ENCODE measurements around the gene CCDC33.

CCDC33 gene

DNA sequence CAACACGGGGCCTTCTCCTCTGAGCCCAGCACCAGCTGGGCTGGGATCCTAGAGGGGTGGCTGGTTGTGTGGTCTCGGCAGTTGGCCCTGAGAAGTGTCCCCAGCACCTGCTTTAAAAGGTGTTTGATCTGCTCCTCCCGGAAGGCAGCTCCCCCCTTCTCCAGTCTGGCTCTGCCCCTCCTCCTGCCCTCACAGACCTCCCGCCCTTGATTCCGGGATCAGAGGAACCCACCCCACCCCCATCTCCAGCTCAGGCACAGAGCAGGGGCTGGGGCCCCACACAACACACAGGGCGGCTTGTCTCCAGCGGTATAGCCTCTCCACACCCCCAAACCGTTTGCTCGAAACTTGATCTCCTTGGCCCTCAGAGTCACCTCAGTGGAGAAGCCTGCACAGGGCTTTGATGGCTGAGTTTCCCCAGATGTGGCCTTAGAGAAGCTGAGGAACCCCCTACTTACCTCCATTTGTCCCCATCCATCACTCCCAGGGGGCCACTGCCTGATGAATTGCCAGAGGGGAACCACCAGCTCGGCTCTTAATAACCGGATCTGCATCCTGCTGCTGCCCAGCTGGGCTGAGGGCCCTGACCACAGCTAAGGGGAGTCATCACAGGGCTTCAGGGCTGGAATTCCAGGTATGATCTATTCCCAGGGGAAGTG lies 27.1 kb upstream of the CCDC33 start:
- no peak for DNase-seq (ENCODE audit: low read depth)

DNA sequence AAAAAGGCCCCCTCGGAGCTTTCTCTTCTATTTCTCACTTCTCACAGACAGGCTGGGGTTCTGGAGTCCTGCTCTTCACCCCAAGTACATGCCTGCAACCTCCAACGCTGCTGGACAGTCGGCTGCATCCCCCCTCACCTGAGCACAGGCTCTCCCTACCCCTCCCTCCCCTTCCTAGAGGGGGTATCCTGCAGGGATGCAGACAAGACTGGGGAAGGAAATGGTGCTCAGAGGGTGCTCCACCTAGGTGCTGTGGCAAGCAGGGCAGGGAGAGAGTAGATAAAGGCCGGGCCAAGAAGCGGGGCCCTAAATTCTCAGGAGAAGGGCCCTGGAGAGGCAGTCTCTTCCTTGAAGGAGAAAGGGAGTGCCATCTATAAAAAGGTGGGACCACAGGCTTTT lies 26.6 kb upstream of the CCDC33 start:
- no peak for DNase-seq (ENCODE audit: low read depth)

DNA sequence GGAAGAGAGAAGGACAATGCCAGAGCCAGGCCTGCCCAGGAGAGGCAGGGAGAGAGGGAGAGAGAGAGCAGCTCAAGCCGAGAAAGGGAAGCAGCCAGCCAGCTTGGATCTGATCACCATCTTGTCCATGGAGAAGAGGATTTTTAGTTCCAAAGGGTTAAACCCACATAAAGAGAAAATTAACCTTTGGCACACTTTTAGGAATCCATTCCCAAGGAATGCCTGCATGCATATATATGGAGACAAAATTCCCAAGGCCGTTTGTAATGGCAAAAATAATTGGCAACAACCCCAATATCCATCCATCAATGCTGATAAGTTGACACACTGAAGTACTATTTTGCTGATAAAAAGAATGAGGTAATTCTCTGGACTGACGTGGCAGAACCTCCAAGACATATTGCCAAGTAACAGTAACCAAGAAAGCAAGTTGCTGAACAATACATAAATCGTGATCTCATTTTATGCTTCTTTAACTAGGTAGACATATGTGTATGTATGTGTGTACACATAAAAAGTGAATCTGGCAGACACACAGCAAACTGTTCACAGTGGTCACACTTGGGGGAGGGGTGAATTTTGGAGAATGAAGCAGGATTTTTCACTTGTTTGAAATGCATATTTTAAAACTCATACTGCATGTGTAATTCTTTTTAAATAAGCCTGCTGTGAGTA lies 26.0 kb upstream of the CCDC33 start:
- DNase-seq (ENCODE audit: low read depth) = no peak

DNA sequence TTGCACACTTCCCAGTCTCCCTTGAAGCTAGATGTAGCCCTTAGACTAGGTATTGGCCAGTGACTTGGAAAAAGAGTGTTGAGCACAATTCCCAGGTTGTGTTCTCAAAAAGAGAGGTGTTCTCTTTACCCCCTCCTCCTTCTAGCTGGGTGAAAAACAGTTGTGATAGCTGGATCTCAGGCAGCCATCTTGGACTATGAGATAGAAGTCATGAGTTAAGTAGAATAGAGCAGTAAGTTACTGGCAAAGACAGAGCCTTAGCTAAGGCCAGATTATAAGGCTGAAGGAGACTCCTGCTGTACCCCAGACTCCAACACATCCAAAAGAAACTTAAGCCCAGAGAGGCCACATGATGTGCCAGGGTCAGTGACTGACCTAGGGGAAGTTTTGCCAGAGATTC lies 25.4 kb upstream of the CCDC33 start:
- DNase-seq (ENCODE audit: low read depth) = no peak

DNA sequence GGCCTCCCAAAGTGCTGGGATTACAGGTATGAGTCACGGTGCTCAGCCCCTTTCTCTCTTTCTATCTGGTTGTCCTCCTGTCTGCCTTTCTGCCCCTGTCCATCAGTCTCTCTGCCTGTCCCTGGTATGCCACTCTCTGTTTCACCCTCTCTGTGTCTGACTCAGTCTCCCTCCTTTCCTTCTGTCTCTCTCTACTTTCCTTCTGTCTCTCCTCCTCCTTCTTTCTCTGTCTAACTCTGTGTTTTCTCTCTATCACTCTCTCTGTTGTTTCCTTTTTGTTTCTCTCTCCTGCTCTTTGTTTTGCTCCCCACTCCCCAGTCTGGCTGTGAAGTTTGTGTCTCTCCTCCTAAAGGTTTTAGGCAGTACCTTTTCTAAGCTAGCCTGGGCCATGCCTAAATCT lies 24.5 kb upstream of the CCDC33 start:
- DNase-seq (ENCODE audit: low read depth) = no peak

DNA sequence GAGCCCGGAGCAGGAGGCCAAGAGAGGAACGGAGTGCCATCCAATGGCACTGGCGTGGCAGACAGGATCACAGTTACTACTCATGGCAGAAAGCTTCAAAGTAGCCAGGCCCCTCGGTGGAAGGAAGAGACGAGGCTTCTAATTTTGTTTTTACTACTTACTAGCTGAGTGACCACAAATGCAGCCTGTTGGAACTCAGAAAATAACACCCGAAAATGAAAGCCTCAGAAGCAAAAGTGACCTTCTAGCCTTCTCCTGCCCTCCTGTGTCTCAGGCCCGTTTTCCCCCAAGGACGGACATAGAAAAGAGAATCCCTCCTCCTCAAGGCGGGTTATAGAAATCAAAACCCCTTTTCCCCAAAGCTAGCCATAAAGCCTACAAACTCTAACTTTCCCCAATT lies 23.6 kb upstream of the CCDC33 start:
- DNase-seq (ENCODE audit: low read depth) = no peak

DNA sequence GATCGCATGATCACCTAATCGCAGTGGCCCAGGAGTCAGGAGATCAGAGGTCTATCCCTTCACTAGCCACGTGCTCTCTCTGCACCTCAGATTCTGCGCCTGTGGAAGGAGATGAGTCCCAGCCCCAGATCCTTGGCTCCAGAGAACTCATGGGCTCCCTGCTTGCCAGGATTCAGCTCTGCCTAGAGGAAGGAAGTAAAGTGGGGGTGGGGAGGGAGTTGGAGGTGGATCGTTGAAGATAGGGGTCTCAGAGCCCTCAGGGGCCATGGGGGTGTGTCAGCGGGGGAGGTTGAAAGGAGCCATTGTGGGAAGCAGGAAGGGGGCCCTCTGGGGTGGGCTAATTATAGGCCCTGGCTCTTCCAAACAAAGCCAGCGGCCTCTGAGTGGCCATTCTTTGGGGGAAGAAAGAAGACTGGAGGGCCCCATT lies 22.3 kb upstream of the CCDC33 start:
- no peak for DNase-seq (ENCODE audit: low read depth)

DNA sequence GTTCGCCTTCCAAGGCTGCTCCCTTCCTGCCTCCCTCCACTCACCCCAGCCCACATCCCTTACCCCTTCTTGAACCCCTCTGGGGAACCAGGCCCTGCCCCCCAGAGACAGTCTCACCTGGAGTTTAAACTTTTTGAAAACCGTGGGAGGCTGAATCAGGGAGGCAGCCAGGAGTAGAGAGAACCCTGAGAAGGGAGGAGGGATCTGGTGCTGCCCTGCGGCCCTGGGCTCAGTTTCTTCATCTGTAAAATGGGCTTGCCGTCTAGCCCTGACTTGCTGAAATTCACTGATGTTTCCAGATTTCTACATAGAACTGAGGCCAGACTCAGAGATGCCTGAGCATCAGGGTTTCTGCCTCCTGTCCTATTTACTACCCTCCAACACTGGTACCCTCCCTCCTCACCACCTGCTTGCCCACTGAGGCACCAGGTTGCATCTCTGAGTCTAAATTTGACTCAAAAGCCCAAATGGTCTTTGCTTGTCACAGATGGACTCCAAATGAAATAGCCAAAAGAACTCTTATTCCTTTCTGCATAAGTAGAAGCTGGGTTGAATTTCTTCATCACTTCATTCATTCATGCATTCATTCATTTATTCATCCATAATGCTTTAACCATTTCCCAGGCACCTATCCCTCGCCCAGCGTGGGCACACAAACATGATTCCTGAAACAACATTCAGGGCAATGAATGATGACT lies 21.7 kb upstream of the CCDC33 start:
- no peak for DNase-seq (ENCODE audit: low read depth)

DNA sequence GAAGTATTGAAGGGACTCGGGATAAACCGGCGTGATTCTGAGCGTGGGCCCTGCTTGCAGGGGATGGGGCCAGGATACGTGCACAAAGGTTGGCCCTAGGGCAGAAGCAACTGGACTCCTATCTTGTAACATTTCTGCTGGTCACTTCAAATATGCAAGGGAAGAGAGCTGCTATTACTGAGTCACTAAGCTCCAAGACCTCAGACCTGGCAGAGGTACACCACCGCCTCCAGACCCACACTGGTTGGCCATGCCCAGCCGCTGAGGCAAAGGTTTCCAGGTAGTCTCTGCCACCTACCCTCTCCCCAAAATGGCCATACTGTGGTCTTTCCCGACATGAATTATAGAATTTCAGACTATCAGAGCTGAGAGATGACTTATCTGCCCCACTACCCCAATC lies 20.2 kb upstream of the CCDC33 start:
- DNase-seq (ENCODE audit: low read depth) = no peak

DNA sequence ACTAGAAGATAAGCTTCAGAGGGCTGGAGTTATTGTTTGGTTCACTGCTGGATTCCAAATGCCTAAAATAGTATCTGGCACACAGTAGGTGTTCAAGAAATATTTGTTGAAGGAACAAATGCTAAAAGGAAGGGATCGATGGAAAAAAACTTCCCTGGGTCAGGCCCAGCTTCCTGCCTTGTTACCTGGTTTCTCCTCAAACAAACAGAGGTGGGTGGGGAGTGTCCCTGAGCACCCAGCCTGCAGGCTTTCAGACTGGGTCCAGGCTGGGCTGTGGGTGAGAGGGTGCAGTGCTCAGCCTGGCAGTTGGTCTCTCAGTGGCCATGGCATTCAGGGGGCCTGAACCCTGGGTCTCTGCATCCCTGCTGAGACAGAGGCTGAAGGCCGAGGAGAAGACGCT lies 19.2 kb upstream of the CCDC33 start:
- DNase-seq (ENCODE audit: low read depth) = no peak

DNA sequence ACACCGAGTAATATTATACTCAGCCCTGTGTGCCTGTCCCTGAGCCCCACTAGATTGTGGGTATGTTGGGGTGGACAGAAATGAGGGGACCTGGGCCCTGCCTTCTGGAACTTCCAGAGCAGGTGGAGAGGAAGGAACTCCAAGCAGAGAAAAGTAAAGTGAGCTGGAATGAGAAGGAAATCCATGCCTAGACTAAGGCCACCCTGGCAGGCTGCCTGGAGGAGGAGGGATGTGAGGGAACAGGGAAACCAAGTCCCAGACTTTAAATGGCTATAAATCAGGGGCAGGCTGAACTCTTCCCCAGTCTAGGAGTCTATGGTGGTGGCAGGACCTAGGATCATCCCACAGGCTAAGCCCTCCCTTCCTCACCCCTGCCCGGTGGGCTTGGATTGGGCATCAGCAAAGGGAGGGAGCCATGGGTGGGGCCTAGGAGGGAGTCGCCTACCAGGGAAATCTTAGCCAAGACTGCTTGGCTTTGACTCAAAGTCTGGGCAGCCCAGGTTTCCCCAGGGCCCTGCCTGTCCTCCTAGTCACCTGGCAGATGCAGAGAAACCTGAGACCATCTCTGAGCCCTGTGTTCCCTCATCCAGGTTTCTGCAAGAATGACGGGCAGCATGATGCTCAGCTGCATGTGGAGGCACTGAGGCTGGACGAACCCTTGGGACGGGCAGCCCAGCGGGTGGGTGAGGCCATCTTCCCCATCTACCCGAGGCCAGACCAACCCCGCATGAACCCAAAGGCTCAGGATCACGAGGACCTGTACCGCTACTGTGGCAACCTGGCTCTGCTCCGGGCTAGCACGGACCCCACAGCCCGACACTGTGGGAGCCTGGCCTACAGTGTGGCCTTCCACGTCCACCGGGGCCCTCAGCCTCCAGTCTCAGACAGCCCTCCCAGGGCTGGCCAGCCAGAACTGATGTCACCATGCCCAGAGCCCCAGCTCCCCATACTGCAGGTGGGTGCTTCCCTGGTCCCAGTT lies 17.9 kb upstream of the CCDC33 start:
- no peak for DNase-seq (ENCODE audit: low read depth)

DNA sequence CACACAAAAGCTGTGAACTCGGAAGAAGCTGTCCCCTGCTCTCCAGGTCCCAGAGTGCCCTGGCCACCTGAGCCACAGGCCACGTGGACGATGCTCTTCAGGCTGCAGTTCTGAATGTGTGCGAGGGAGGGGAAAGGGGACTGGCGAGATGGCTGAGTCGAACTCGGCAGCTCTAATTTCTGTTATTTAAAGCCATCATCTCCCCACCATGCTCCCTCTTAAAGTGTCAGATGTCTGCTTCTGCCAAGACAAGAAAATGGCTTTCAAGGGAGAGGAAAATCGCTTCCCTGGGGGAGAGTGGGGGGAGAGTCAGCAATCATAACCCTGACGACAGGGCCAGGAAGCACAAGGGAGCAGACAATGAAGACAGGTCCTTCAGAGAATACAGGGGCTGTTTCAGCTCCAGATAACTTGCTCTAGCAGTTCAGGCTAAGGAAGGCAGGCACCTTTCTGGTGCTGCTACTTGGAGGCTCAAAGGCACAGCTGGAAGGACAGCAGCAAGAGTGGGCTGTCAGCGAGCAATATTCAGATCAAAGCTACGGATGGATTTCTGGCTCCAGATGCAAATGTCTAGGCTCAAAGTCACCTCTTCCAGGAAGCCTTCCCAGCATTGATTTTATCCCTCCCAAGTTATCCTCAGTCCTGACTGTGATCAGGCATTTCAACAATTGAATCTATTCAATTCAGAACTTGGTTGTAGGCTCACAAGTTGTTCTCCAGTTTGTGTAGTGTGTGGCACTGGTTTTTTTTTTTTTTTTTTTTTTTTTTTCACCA lies 15.5 kb upstream of the CCDC33 start:
- DNase-seq (ENCODE audit: low read depth) = no peak

DNA sequence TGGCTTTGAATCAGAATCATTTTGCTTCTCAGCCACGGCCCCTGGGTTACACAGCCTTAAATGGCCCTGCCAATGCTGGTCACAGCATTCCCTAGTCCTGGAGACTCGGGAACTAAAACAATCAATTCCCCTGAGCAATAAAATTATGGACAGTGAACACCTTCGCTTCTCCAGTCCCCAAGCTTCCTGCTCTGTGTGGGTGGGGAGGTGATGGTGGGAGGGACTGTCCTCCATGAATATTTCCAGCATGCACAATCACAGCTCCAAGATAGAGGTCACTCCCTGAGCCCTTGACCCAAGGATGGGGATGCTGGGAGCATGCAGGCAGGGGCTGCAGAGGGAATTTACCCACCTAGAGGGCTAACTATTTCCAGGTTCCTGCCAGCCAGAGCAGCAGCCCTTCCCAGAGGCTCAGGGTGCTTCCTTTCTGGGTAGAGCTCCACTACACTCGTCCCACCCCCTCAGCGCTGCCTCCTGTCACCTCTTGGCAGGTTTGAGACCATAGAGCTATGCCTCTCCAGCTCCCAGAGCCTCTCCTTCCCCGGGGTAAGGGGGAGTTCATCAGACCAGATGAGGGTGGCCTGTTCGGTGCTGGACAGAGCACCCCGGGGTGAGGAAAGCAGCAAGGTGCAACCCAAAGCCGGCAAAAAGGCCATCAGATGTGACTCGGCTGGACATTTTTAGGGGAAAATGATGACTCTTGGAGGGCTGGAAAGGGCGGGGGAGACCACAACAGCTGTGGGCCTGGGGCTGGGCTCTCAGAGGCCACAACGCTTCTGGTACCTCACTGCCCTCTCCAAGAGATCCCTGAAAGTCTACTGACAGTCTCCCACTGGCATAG lies 14.5 kb upstream of the CCDC33 start:
- no peak for DNase-seq (ENCODE audit: low read depth)

DNA sequence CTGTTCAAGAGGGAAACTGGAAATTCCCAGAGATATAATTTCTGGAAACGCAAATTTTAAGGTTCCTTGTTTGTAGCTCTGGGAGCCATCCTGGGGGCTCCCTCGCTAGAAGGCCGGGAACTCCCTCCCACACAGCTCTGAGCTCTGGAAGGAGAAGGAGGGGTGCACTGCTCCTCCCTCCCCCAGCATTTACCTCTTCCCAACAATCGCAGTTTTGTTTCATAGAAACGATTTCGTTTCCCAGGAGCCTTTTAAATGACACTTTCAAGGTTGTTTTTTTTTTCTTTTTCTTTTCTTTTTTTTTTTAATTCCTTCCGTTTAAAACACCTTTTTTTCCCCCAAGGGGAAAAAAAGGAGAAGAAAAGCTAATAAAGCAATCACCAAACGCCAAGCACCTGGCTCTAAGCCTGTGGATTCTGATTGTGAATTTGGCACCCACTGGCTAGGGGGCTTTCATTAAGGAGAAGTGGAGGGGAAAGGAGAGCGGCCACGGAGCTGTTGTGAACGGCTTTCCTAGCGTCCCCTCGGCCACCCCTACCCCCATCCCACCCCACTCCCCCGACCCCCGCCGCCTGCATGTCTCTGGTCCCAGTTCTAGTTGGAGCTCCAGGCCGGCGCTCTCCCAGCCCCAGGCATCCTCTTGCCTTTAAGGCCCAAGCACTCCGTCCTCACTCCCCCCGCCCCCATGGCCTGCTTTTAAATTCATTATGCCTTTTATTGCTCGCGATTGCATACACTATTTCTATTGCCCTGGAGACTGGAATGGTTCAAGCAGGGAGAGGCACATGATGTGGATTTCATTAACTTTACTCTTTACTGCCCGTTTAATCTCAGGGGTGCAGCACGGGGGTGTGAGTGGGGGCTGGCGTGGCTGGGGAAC lies 13.6 kb upstream of the CCDC33 start:
- no peak for DNase-seq (ENCODE audit: low read depth)

DNA sequence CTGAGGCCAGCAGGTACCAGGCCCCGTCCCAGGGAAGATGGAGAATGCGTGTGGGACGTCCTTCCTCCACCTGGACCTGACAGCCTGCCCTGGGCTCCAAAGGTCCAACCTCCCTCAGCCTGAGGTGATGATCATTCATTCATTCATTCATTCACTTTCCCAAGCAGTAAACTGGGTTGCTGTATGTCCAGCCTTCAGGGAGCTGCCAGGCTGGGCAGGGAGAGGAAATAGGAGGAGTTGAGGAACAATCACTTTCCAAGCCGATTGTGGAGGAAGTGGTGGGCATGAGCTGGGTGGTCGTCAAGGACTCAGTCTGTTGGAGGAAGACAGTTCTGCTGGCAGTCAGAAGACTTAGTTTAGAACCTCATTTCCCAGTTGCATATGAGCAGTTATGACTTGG lies 10.2 kb upstream of the CCDC33 start:
- no peak for DNase-seq (ENCODE audit: low read depth)

DNA sequence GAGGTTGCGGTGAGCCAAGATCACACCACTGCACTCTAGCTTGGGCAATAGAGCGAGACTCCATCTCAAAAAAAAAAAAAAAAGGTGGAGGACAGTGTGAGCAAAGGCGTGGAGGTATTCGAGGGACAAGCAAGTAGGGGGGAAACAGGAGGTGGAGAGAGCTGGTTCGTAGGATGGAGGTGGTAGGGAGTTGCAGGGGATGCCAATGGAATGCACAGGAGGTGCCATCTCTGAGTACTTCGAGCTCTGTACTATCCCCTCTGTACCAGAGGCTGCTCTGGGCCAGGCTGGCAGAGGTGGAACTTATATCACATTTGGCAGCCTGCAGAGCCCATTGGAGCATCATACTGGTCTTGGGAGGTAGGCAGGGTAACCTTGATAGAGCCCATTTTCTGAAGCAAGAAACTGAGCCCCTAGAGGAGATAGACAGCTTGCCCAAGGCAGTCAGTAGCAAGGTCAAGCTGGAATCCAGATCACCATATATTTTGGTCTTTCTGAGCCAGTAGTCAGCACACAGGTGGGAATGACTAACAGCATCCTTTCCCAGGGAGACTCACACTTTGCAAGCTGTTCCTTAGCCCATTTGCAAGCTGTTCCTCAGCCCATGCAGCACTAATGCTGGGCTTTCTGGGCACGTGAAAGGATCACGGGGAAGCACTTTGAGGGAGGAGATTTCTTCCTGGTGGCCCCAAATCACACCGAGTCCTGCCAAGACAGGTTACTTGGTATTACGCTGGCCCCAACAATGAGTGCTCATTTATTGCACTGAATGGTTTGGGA lies 9.2 kb upstream of the CCDC33 start:
- no peak for DNase-seq (ENCODE audit: low read depth)

DNA sequence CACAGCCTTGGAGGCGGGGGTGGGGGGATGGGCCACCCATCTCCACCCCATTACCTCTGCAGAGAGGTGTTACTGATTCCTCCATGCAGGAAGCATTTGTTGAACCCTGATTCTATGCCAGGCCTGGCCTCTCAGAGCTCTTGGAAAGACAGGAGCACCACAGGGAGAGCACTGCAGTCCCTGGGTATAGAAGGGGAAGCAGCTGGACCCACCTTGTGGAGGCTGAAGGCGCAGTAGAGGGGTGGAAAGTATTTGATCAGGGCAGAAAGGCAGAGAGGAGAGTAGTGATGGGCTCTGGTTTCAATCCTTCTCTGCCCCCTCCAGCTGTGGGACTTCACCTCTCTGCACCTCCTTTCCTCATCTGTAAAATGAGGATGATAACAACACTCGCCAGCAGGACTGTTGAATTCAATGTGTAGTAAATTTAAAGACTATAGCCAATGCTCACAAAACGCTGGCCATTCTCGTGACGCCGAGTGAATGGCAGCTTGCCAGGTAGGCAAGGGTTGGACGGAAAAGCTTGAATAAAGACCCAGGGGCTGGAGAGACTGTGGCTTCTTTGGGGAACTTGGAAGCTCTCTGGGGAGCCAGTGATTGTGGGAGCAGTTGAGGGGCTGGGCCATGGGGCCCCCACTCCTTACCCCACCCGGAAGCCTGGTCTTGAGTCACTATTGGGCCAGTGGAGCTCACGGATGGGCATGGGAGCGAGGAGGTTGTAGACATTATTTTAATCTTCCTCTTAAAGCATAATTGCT lies 8.0 kb upstream of the CCDC33 start:
- DNase-seq (ENCODE audit: low read depth) = no peak

DNA sequence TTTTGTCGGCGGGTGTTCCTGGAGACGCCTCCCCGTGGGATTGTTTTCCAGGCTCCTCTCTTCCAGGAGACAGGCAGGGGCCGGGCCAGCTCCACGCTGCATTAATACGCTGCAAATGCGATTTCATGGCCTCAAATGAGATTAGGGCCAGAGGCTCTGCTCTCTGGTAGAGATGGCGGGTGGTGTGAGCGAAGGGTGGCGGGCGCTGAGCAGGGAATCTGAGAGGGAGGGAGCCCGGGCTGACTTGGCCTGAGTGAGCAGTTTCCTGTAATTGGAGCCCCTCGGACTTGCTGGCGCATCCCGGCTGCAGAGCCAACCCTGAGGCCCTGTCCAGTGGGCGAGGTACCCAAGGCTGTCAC lies 7.4 kb upstream of the CCDC33 start:
- no peak for DNase-seq (ENCODE audit: low read depth)

Measured in non-pigmented ciliary epithelial cell (primary cell).